HEK293 (cell line): ENCODE measurements around the gene CYREN.

Experiments
- CTCF ChIA-PET: fragments of 350-600 bp; formaldehyde crosslinking; extraction: SDS; loops from one replicate; lab custom pipeline; 2021; ENCODE audit warnings: antibody characterized with exemption; lab: Yijun Ruan, JAX
- POLR2A ChIA-PET: fragments of 300-600 bp; formaldehyde crosslinking; extraction: SDS; loops from one replicate; lab custom pipeline; 2020; ENCODE audit warnings: antibody characterized with exemption, inconsistent platforms; lab: Yijun Ruan, JAX
- H3K27ac ChIP-seq: fragments of 200-500 bp; sonication (Bioruptor generic); 2 replicates; pipeline ENCODE4 v1.5.1; 2014; ENCODE audit warnings: low read depth, low read length, control low read depth, inconsistent platforms; ENCODE audit errors: extremely low read depth
- H3K36me3 ChIP-seq, 2 experiments: fragments of 200-500 bp in 1 of 2; sonication (Bioruptor generic) in 1 of 2; 1 replicate in 1 of 2; 2 replicates in 1 of 2; pipeline ENCODE4 v1.5.1; 2014 to 2017; ENCODE audit warnings: inconsistent platforms in 2 of 2, low read length in 2 of 2; ENCODE audit not compliant: control insufficient read depth in 2 of 2, insufficient read depth in 1 of 2
- H3K4me1 ChIP-seq: fragments of 200-500 bp; sonication (Bioruptor generic); 2 replicates; pipeline ENCODE4 v1.5.1; 2014; ENCODE audit warnings: mild to moderate bottlenecking, low read length, inconsistent platforms; ENCODE audit not compliant: control insufficient read depth, insufficient read depth
- H3K4me3 ChIP-seq: 2 replicates; pipeline ENCODE4 v1.5.1; 2011; ENCODE audit warnings: low read depth, mild to moderate bottlenecking, control low read depth, low read length, moderate library complexity
- H3K9me3 ChIP-seq: fragments of 200-500 bp; sonication (Bioruptor generic); 2 replicates; pipeline ENCODE4 v1.5.1; 2014; ENCODE audit warnings: low read depth, low read length, inconsistent platforms; ENCODE audit not compliant: control insufficient read depth, insufficient read depth
- AEBP2 ChIP-seq: fragments of 450-650 bp; formaldehyde crosslinking; IDR thresholded peaks from 2 replicates; pipeline ENCODE4 v1.5.1; 2016; ENCODE audit warnings: missing biosample characterization, missing genetic modification characterization, borderline replicate concordance
- HOXD13 ChIP-seq: sonication (generic); formaldehyde crosslinking; IDR thresholded peaks from 2 replicates; pipeline ENCODE4 v1.8.0; 2022; ENCODE audit warnings: missing genetic modification reagents, borderline replicate concordance
- IKZF3 ChIP-seq: fragments of 450-650 bp; IDR thresholded peaks from 2 replicates; pipeline ENCODE4 v1.5.0; 2018; ENCODE audit warnings: missing biosample characterization, mild to moderate bottlenecking, missing genetic modification characterization, moderate library complexity
- INSM2 ChIP-seq: fragments of 450-650 bp; formaldehyde crosslinking; IDR thresholded peaks from 2 replicates; pipeline ENCODE4 v1.5.1; 2016; ENCODE audit warnings: missing biosample characterization, missing genetic modification characterization
- ZBTB11 ChIP-seq: fragments of 450-650 bp; formaldehyde crosslinking; conservative IDR thresholded peaks from 2 replicates; pipeline ENCODE4 v1.5.1; 2016; ENCODE audit warnings: low read depth, missing biosample characterization, missing genetic modification characterization
- ZBTB26 ChIP-seq: fragments of 450-650 bp; formaldehyde crosslinking; optimal IDR thresholded peaks from 2 replicates; pipeline ENCODE3; 2016; ENCODE audit warnings: missing biosample characterization, mild to moderate bottlenecking, missing genetic modification characterization
- ZFP69B ChIP-seq: fragments of 450-650 bp; formaldehyde crosslinking; IDR thresholded peaks from 2 replicates; pipeline ENCODE4 v1.5.1; 2016; ENCODE audit warnings: missing biosample characterization, missing genetic modification characterization
- ZNF112 ChIP-seq: fragments of 450-650 bp; formaldehyde crosslinking; IDR thresholded peaks from 2 replicates; pipeline ENCODE4 v1.5.0; 2017; ENCODE audit warnings: missing biosample characterization, missing genetic modification characterization
- ZNF148 ChIP-seq: fragments of 450-650 bp; formaldehyde crosslinking; IDR thresholded peaks from 2 replicates; pipeline ENCODE4 v1.5.0; 2017; ENCODE audit warnings: missing biosample characterization, missing genetic modification characterization, borderline replicate concordance
- ZNF184 ChIP-seq: fragments of 450-650 bp; IDR thresholded peaks from 2 replicates; pipeline ENCODE4 v1.5.1; 2018; ENCODE audit warnings: missing biosample characterization, mild to moderate bottlenecking, missing genetic modification characterization
- ZNF211 ChIP-seq: fragments of 450-650 bp; formaldehyde crosslinking; IDR thresholded peaks from 2 replicates; pipeline ENCODE4 v1.5.1; 2016; ENCODE audit warnings: low read depth, missing biosample characterization, missing genetic modification characterization
- ZNF248 ChIP-seq: fragments of 450-650 bp; formaldehyde crosslinking; IDR thresholded peaks from 2 replicates; pipeline ENCODE4 v1.5.1; 2017; ENCODE audit warnings: missing biosample characterization, missing genetic modification characterization
- ZNF311 ChIP-seq: fragments of 450-650 bp; formaldehyde crosslinking; IDR thresholded peaks from 2 replicates; pipeline ENCODE4 v1.5.1; 2017; ENCODE audit warnings: missing biosample characterization, missing genetic modification characterization, borderline replicate concordance
- ZNF555 ChIP-seq: fragments of 450-650 bp; formaldehyde crosslinking; conservative IDR thresholded peaks from 2 replicates; pipeline ENCODE4 v1.5.1; 2017; ENCODE audit warnings: missing biosample characterization, mild to moderate bottlenecking, missing genetic modification characterization, inconsistent platforms
- ZNF571 ChIP-seq: fragments of 450-650 bp; formaldehyde crosslinking; IDR thresholded peaks from 2 replicates; pipeline ENCODE4 v1.5.0; 2017; ENCODE audit warnings: missing biosample characterization, missing genetic modification characterization
- ZNF629 ChIP-seq: fragments of 450-650 bp; formaldehyde crosslinking; IDR thresholded peaks from 2 replicates; pipeline ENCODE4 v1.5.1; 2017; ENCODE audit warnings: missing biosample characterization, missing genetic modification characterization
- ZNF645 ChIP-seq: fragments of 450-650 bp; formaldehyde crosslinking; IDR thresholded peaks from 2 replicates; pipeline ENCODE4; 2016; ENCODE audit warnings: missing biosample characterization, missing genetic modification characterization
- ZNF692 ChIP-seq: fragments of 450-650 bp; formaldehyde crosslinking; IDR thresholded peaks from 2 replicates; pipeline ENCODE4 v1.5.1; 2016; ENCODE audit warnings: missing biosample characterization, missing genetic modification characterization
- ZSCAN4 ChIP-seq: fragments of 450-650 bp; formaldehyde crosslinking; IDR thresholded peaks from 2 replicates; pipeline ENCODE4 v1.5.1; 2017; ENCODE audit warnings: missing biosample characterization, missing genetic modification characterization

CYREN gene

GRCh38 chr7:135166338-135166990 lies 4.0 kb downstream of the CYREN start:
- no peaks in the 10 kb centered on the region for H3K9me3 ChIP-seq
- TF ChIP-seq IKZF3 (tag by site-specific recombination) = no peak
- TF ChIP-seq ZNF571 (tag by site-specific recombination) = no peak
- TF ChIP-seq ZNF184 (tag by site-specific recombination) = no peak
- TF ChIP-seq INSM2 = no peak
- TF ChIP-seq ZNF112 (tag by site-specific recombination) = no peak
- TF ChIP-seq AEBP2 (tag by site-specific recombination) = no peak
- no peak for TF ChIP-seq ZNF692
- POLR2A ChIA-PET = no interaction called here
- no peak overlapping the region for H3K4me3 ChIP-seq
- no peak overlapping the region for H3K27ac ChIP-seq
- CTCF ChIA-PET = interaction anchor here (1.0 kb wide), 1 partner anchor 519 kb away, joined by 3 read pairs; no protein-coding TSS in a partner anchor
- peaks cover 0 to 52% of the 10 kb centered on the region in 2 experiments; a peak in 1 of 3 replicates for H3K36me3 ChIP-seq
- no peaks in the 10 kb centered on the region for H3K4me1 ChIP-seq

GRCh38 chr7:135165862-135166261 lies 4.6 kb downstream of the CYREN start:
- POLR2A ChIA-PET = interaction anchor here (1.7 kb wide), 1 partner anchor 8 kb away, joined by 4 read pairs; no protein-coding TSS in a partner anchor
- no peaks in the 10 kb centered on the region for H3K9me3 ChIP-seq
- peaks cover 0 to 52% of the 10 kb centered on the region in 2 experiments; a peak in 1 of 3 replicates for H3K36me3 ChIP-seq
- no peak overlapping the region for H3K27ac ChIP-seq
- H3K4me1 ChIP-seq = no peaks in the 10 kb centered on the region
- no peak overlapping the region for H3K4me3 ChIP-seq
- CTCF ChIA-PET = interaction anchor here (1.0 kb wide), 1 partner anchor 519 kb away, joined by 3 read pairs; no protein-coding TSS in a partner anchor
- no peak for TF ChIP-seq ZNF629 (tag by site-specific recombination)
- TF ChIP-seq ZFP69B = no peak
- no peak for TF ChIP-seq ZNF148
- no peak for TF ChIP-seq ZBTB11 (tag by site-specific recombination)
- no peak for TF ChIP-seq ZNF248 (tag by site-specific recombination)
- TF ChIP-seq HOXD13 (CRISPR knock-in tag) = no peak
- TF ChIP-seq ZSCAN4 (tag by site-specific recombination) = no peak
- TF ChIP-seq ZBTB26 (tag by site-specific recombination) = no peak
- no peak for TF ChIP-seq ZNF311
- no peak for TF ChIP-seq ZNF645 (tag by site-specific recombination)
- TF ChIP-seq ZNF211 (tag by site-specific recombination) = no peak
- no peak for TF ChIP-seq ZNF555 (tag by site-specific recombination)
